Caki2 (cell line): ENCODE measurements around the gene HGFAC. TPM values are rescaled to one million over a fixed set of nuclear protein-coding genes. Genes with fewer than 3 reads are reported as not detected.

Source experiments
- DNase-seq: peaks from one replicate; pipeline ENCODE4 v3.0.0-alpha.2; 2015; ENCODE audit warnings: low read depth
- in situ Hi-C: cut with HindIII; loops from 2 replicates; pipeline ENCODE4 v1.10.0; 2016; ENCODE audit warnings: low sequenced_read_pairs, low pct_unique_long_range_greater_than_20kb, mixed read lengths
- total RNA-seq: library from RNA; depleted of rRNA; stranded (reverse); fragments of >200 nt; shearing (Covaris generic); gene quantifications from 2 replicates; pipeline ENCODE4 v1.2.3, GENCODE V29; 2014; ENCODE audit warnings: low replicate concordance

The HGFAC gene
- total RNA-seq, 1 experiment from 2014 or later = not detected

- in situ Hi-C loops = no loop called here
- DNase-seq = no peak
These were observed 25.2 kb downstream of the HGFAC start for GRCh38 chr4:3466691-3467600.

- no peak for DNase-seq
- in situ Hi-C loops = no loop called here
These were observed 25.8 kb downstream of the HGFAC start for GRCh38 chr4:3467601-3468031.

- DNase-seq = no peak
- in situ Hi-C loops = no loop called here
These were observed 26.4 kb downstream of the HGFAC start for GRCh38 chr4:3468154-3468553.

- in situ Hi-C loops = no loop called here
- DNase-seq = no peak
These were observed 27.0 kb downstream of the HGFAC start for GRCh38 chr4:3468804-3469203.

GRCh38 chr4:3469386-3470243 is 27.8 kb downstream of the HGFAC start:
- in situ Hi-C loops = no loop called here
- no peak for DNase-seq

GRCh38 chr4:3470244-3471097 is 28.7 kb downstream of the HGFAC start:
- DNase-seq = no peak
- in situ Hi-C loops = no loop called here

- no peak for DNase-seq
- in situ Hi-C loops = no loop called here
These were observed 29.5 kb downstream of the HGFAC start for GRCh38 chr4:3471098-3471760.

- in situ Hi-C loops = no loop called here
- no peak for DNase-seq
These were observed 30.1 kb downstream of the HGFAC start for GRCh38 chr4:3471886-3472285.

- in situ Hi-C loops = no loop called here
- DNase-seq = no peak
These were observed 30.8 kb downstream of the HGFAC start for GRCh38 chr4:3472411-3473141.

- DNase-seq = no peak
- in situ Hi-C loops = no loop called here
These were observed 31.6 kb downstream of the HGFAC start for GRCh38 chr4:3473181-3473950.

GRCh38 chr4:3473996-3474765 is 32.4 kb downstream of the HGFAC start:
- in situ Hi-C loops = no loop called here

GRCh38 chr4:3475041-3475712 is 33.4 kb downstream of the HGFAC start:
- no peak for DNase-seq
- in situ Hi-C loops = no loop called here

More at GRCh38 chr4:3473996-3474765, 32.4 kb downstream of the HGFAC start:
- DNase-seq = no peak

- in situ Hi-C loops = no loop called here
- no peak for DNase-seq
These were observed 34.0 kb downstream of the HGFAC start for GRCh38 chr4:3475713-3476260.

- no peak for DNase-seq
- in situ Hi-C loops = no loop called here
These were observed 34.6 kb downstream of the HGFAC start for GRCh38 chr4:3476341-3476747.
